ENCODE measurements around the gene PDCD7. TPM values are rescaled to one million over a fixed set of nuclear protein-coding genes. Genes with fewer than 3 reads are reported as not detected.

The PDCD7 gene
- total RNA-seq, 4 donors from 2014 or later = 24.2 to 33.4 (median 25.5) TPM

DNA sequence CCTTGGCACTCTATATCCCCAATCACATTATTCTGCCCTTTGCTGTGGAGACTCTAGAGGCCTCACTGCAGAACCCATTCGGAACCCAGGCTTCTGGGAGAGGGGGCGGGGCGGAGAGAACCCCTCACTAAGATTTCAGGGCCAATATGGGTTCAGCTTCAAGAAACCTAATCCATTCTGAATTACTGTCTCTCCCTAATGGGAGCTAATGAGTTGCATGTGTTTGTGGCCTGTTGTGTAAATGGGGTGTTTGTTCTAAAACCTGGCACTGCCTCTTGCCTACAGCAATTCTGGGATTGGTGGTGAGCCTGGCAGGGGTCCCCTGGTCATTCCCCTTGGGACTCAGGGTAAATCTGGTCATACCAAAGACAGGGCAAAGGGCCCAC is 65.2 kb downstream of the PDCD7 start:
- no peaks in the 10 kb centered on the region for H3K27me3 ChIP-seq
- no peaks in the 10 kb centered on the region for H3K9me3 ChIP-seq
- no peak for TF ChIP-seq POLR2AphosphoS5 (IDR thresholded peaks at IDR 0.05)
- 73% methylated on average over 3 of the region's 3 CpGs for WGBS
- H3K4me3 ChIP-seq = peak overlapping the region; percentile 70 to 83 (median 79)
- H3K4me1 ChIP-seq = peaks cover 70 to 85% (median 82%) of the 10 kb centered on the region in 4 donors
- DNase-seq (ENCODE audit: extremely low spot score) = no peak
- intact Hi-C loops (cut with DNase I) = no loop called here
- peak overlapping the region; percentile 95 to 98 (median 96) for H3K27ac ChIP-seq (replicated peaks in 1 of 4)
- H3K36me3 ChIP-seq = peaks cover 0 to 4% (median 0%) of the 10 kb centered on the region in 4 donors

DNA sequence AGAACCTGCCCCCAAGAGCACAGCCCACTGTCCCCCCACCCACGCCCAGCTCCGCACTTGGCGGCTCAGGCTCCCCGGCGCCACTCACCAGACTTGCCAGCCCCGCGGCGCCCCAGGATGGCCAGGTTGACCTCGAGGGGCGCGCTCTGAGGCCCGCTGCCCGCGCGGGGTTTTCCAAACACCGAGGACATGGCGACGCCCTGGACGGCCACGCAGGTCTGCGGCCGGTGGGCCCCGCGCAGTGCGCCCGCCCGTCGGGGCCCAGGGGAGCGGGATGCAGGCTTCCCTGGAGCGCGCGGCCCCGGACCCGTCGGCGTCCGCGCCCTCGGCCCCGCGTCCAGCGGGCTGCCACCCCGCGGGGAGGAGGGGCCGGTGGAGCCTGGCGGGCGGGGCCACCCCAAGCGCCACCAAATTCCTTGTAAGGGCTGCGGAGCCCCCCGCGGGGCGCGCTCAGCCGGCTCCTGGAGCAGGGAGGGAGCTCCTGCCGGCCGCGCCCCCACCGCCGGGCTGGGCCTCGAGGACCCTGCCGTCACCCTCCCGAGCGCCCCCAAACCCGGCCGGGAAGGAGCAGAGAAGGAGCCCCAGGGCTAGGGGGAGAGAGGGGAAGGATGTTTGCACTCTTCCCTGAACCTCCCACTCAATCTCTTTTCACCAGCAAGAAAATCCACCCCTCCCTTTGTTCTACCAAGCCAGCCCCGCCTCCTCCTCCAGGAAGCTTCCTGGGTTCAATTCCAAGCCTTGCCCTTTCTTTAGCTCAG is 65.8 kb downstream of the PDCD7 start, which contains the start of gene RASL12:
Gene RASL12, minus strand, starts transcription at position 347 of the 758 bp plus-strand sequence. Its CDS starts 156 bp downstream, at position 191.
- Histone ChIP-seq H3K9me3 (no peaks in the 10 kb centered on the region), H3K27me3 (no peaks in the 10 kb centered on the region), H3K27ac (replicated peaks in 1 of 4) (peak within 1 kb of the TSS; percentile 95 to 98 (median 96)), H3K4me1 (peaks cover 70 to 90% (median 86%) of the 10 kb centered on the region in 4 donors), H3K4me3 (peak within 1 kb of the TSS; percentile 70 to 83 (median 79)), H3K36me3 (peaks cover 0 to 4% (median 0%) of the 10 kb centered on the region in 4 donors)
- intact Hi-C loops (cut with DNase I) = no loop called here
- DNase-seq (ENCODE audit: extremely low spot score) = no peak
- TF ChIP-seq POLR2AphosphoS5 (IDR thresholded peaks at IDR 0.05) (peak; percentile 42 to 78), POLR2A (IDR thresholded peaks at IDR 0.05; ENCODE audit: low read depth) (no peak)
- 0% methylated on average over 1 of the region's 66 CpGs for WGBS

Small RNA genes within 50 kb of the gene (small RNA-seq; reads per million reads assigned to genes)
- 0 reads per million in 3 donors for gene AC013553.1

Other genes starting within 250 kb of the PDCD7 start
- gene ANKDD1A, start 221.9 kb downstream of the PDCD7 start, total RNA-seq = 10 to 100 TPM in 3 of 4 donors, 1 to 10 TPM in 1; 10.0 to 14.7 (median 11.0) TPM
- 10 to 100 TPM; 83.5 to 96.7 (median 90.8) TPM for gene SPG21, start 143.9 kb downstream of the PDCD7 start, total RNA-seq
- 10 to 100 TPM; 26.3 to 29.9 (median 29.4) TPM for gene MTFMT, start 104.2 kb downstream of the PDCD7 start, total RNA-seq
- not detected for gene SLC51B, start 88.4 kb downstream of the PDCD7 start, total RNA-seq
- 100 to 1,000 TPM; 123 to 216 (median 198) TPM for gene RASL12, start 65.8 kb downstream of the PDCD7 start, total RNA-seq
- under 1 TPM in 1 of 4 donors, not detected in 3; 0.17 TPM for gene KBTBD13, start 57.1 kb downstream of the PDCD7 start, total RNA-seq
- gene UBAP1L, start 18.6 kb downstream of the PDCD7 start, total RNA-seq = 1 to 10 TPM; 1.2 to 7.5 (median 2.2) TPM
- gene CLPX, start 51.5 kb upstream of the PDCD7 start, total RNA-seq = 10 to 100 TPM; 37.4 to 53.2 (median 39.8) TPM
- 100 to 1,000 TPM in 2 of 4 donors, 10 to 100 TPM in 2; 40.4 to 166 (median 93.8) TPM for gene CILP, start 77.7 kb upstream of the PDCD7 start, total RNA-seq
- gene PARP16, start 153.1 kb upstream of the PDCD7 start, total RNA-seq = 10 to 100 TPM; 11.2 to 19.0 (median 14.6) TPM
- gene RNU5A-1, start 162.2 kb upstream of the PDCD7 start, total RNA-seq = not detected
- not detected for gene RNU5B-1, start 170.9 kb upstream of the PDCD7 start, total RNA-seq
- under 1 TPM in 1 of 4 donors, not detected in 3; 0.17 TPM for gene IGDCC3, start 244.2 kb upstream of the PDCD7 start, total RNA-seq